ENCODE results near the gene PCMTD2.

Gene PCMTD2

GRCh38 chr20:64239449-64240242 lies 15.9 kb upstream of the PCMTD2 start:
- DNase-seq = no peak

GRCh38 chr20:64240243-64241015 lies 15.1 kb upstream of the PCMTD2 start:
- DNase-seq = no peak

GRCh38 chr20:64241061-64241460 lies 14.5 kb upstream of the PCMTD2 start:
- no peak for DNase-seq

GRCh38 chr20:64242003-64242796 lies 13.3 kb upstream of the PCMTD2 start:
- no peak for DNase-seq

- DNase-seq = no peak
Measured at GRCh38 chr20:64242797-64243475, 12.6 kb upstream of the PCMTD2 start.

- DNase-seq = no peak
Measured at GRCh38 chr20:64244281-64244805, 11.2 kb upstream of the PCMTD2 start.

GRCh38 chr20:64244870-64245603 lies 10.5 kb upstream of the PCMTD2 start:
- DNase-seq = peak; percentile 11

GRCh38 chr20:64245746-64246595 lies 9.6 kb upstream of the PCMTD2 start:
- DNase-seq = no peak

- no peak for DNase-seq
Measured at GRCh38 chr20:64246616-64247306, 8.8 kb upstream of the PCMTD2 start.

- DNase-seq = no peak
Measured at GRCh38 chr20:64247307-64247618, 8.3 kb upstream of the PCMTD2 start.

- no peak for DNase-seq
Measured at GRCh38 chr20:64247970-64248841, 7.3 kb upstream of the PCMTD2 start.

GRCh38 chr20:64250027-64250426 lies 5.5 kb upstream of the PCMTD2 start:
- DNase-seq = no peak

GRCh38 chr20:64253000-64253383 lies 2.6 kb upstream of the PCMTD2 start:
- no peak for DNase-seq

GRCh38 chr20:64253443-64253842 lies 2.1 kb upstream of the PCMTD2 start:
- no peak for DNase-seq

- DNase-seq = no peak
Measured at GRCh38 chr20:64254156-64254555, 1.4 kb upstream of the PCMTD2 start.

GRCh38 chr20:64254571-64255360 lies 782 bp upstream of the PCMTD2 start:
- DNase-seq = no peak

GRCh38 chr20:64256282-64256935 lies 861 bp downstream of the PCMTD2 start:
- DNase-seq = no peak
